ENCODE data around the gene HOXC10. TPM values are rescaled to one million over a fixed set of nuclear protein-coding genes. Genes with fewer than 3 reads are reported as not detected.

Gene HOXC10
- total RNA-seq, 1 donor from 2014 or later, result not detected

DNA sequence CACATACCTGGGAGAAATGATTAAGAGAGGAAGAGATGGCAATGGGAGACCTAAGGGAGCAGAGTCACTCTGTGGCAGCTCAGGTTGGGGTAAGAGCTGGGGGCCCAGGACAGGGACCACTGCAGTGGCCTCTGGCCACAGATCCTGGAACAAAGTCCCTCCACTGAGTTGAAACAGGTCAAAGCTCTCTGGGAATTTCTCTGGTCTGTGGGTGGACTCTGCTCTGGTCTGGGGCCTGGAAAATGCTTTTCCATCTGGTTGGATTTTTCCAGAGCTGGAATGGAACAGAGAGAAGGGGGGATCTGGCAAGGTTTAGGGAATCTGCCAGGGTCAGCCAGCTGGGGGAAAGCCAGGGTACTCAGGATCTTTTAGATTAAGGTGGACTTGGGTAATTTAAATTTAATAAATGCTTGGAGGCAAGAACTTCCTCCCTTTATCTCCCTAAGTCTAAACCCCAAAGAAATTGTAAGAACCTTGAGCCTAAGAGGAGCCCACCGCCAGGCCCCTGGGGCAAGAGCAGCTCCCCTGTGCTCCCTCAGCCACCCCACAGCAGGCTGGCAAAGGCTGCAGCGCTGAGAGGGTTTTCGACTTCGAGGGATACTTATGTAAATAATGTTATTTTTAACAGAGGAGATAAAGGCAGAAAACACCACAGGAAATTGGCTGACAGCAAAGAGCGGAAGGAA lies 3.7 kb downstream of the HOXC10 start:
- Mint-ChIP-seq H3K27ac (ENCODE audit: unreplicated experiment) (no peak overlapping the region), H3K4me3 (ENCODE audit: unreplicated experiment) (no peak overlapping the region), H3K36me3 (ENCODE audit: low read depth, unreplicated experiment) (no peaks in the 10 kb centered on the region), H3K9me3 (ENCODE audit: unreplicated experiment) (peaks cover 32% of the 10 kb centered on the region), H3K4me1 (ENCODE audit: low read depth, unreplicated experiment) (no peaks in the 10 kb centered on the region), H3K27me3 (ENCODE audit: low read depth, unreplicated experiment) (peaks cover 87% of the 10 kb centered on the region)
- no peak for FAIRE-seq
- no peaks in the 10 kb centered on the region for H4K20me1 ChIP-seq (ENCODE audit: insufficient read depth, low read length)
- H3K27ac ChIP-seq (ENCODE audit: low read depth, low read length), result no peak overlapping the region
- no peaks in the 10 kb centered on the region for H3K79me2 ChIP-seq (ENCODE audit: insufficient read depth, low read length)
- H2AFZ ChIP-seq (ENCODE audit: low read depth, low read length), result no peak overlapping the region
- no peak overlapping the region for H3K4me2 ChIP-seq (ENCODE audit: low read length)
- TF ChIP-seq EZH2 (IDR thresholded peaks at IDR 0.05; ENCODE audit: insufficient read depth, low read length), result peak; percentile 15
- TF ChIP-seq, protein P1, sequence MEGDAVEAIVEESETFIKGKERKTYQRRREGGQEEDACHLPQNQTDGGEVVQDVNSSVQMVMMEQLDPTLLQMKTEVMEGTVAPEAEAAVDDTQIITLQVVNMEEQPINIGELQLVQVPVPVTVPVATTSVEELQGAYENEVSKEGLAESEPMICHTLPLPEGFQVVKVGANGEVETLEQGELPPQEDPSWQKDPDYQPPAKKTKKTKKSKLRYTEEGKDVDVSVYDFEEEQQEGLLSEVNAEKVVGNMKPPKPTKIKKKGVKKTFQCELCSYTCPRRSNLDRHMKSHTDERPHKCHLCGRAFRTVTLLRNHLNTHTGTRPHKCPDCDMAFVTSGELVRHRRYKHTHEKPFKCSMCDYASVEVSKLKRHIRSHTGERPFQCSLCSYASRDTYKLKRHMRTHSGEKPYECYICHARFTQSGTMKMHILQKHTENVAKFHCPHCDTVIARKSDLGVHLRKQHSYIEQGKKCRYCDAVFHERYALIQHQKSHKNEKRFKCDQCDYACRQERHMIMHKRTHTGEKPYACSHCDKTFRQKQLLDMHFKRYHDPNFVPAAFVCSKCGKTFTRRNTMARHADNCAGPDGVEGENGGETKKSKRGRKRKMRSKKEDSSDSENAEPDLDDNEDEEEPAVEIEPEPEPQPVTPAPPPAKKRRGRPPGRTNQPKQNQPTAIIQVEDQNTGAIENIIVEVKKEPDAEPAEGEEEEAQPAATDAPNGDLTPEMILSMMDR (IDR thresholded peaks at IDR 0.05; ENCODE audit: insufficient read depth, low read depth, low read length), result no peak
- H3K27me3 ChIP-seq (ENCODE audit: insufficient read depth, low read length), result peaks cover 91% of the 10 kb centered on the region
- no peak overlapping the region for H3K4me3 ChIP-seq (ENCODE audit: insufficient read depth, low read depth, low read length)
- no peaks in the 10 kb centered on the region for H3K4me1 ChIP-seq (ENCODE audit: insufficient read depth, low read length)
- peaks cover 7% of the 10 kb centered on the region for H3K9me3 ChIP-seq (ENCODE audit: insufficient read depth, low read depth, low read length)
- H3K36me3 ChIP-seq (ENCODE audit: insufficient read depth, low read length), result no peaks in the 10 kb centered on the region
- H3K9ac ChIP-seq (ENCODE audit: low read length), result no peak overlapping the region
- no peak for DNase-seq (ENCODE audit: low read depth)

DNA sequence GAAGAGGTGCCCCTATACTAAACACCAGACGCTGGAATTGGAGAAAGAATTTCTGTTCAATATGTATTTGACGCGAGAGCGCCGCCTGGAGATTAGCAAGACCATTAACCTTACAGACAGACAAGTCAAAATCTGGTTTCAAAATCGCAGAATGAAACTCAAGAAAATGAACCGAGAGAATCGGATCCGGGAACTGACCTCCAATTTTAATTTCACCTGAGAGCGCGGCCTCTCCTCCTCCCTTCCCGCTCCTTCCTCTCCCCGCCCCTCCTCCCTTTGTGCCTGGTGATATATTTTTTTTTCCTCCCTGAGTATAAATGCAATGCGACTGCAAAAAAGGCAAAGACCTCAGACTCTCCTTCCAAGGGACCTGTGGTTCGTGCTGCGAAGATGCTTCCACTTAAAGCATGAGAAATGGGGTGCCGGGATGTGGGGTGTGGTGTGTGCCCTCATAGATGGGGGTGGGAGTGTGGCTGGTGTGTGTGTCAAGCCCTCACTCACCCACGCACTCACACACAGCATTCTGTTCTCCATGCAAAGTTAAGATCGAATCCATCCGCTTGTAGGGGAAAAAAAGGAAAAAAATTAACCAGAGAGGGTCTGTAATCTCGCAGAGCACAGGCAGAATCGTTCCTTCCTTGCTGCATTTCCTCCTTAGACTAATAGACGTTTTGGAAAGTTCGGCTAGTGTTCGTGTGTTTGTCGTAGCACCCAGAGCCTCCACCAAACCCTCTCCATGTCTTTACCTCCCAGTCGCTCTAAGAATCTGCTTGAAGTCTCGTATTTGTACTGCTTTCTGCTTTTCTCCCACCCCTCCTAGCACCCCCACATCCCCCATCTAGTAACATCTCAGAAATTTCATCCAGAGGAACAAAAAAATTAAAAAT lies 4.5 kb downstream of the HOXC10 start:
- Mint-ChIP-seq H3K36me3 (ENCODE audit: low read depth, unreplicated experiment) (no peaks in the 10 kb centered on the region), H3K9me3 (ENCODE audit: unreplicated experiment) (peaks cover 35% of the 10 kb centered on the region), H3K27me3 (ENCODE audit: low read depth, unreplicated experiment) (peaks cover 88% of the 10 kb centered on the region), H3K27ac (ENCODE audit: unreplicated experiment) (no peak overlapping the region), H3K4me1 (ENCODE audit: low read depth, unreplicated experiment) (no peaks in the 10 kb centered on the region), H3K4me3 (ENCODE audit: unreplicated experiment) (no peak overlapping the region)
- no peaks in the 10 kb centered on the region for H3K79me2 ChIP-seq (ENCODE audit: insufficient read depth, low read length)
- no peak overlapping the region for H2AFZ ChIP-seq (ENCODE audit: low read depth, low read length)
- H3K36me3 ChIP-seq (ENCODE audit: insufficient read depth, low read length), result no peaks in the 10 kb centered on the region
- H3K4me2 ChIP-seq (ENCODE audit: low read length), result no peak overlapping the region
- H3K27ac ChIP-seq (ENCODE audit: low read depth, low read length), result no peak overlapping the region
- H3K4me1 ChIP-seq (ENCODE audit: insufficient read depth, low read length), result no peaks in the 10 kb centered on the region
- H3K9me3 ChIP-seq (ENCODE audit: insufficient read depth, low read depth, low read length), result peaks cover 7% of the 10 kb centered on the region
- H4K20me1 ChIP-seq (ENCODE audit: insufficient read depth, low read length), result no peaks in the 10 kb centered on the region
- H3K9ac ChIP-seq (ENCODE audit: low read length), result no peak overlapping the region
- H3K27me3 ChIP-seq (ENCODE audit: insufficient read depth, low read length), result peaks cover 92% of the 10 kb centered on the region
- FAIRE-seq (no peak), DNase-seq (ENCODE audit: low read depth) (no peak)
- TF ChIP-seq, protein P1 (IDR thresholded peaks at IDR 0.05; ENCODE audit: insufficient read depth, low read depth, low read length), result peak; percentile 20
- TF ChIP-seq EZH2 (IDR thresholded peaks at IDR 0.05; ENCODE audit: insufficient read depth, low read length), result peak; percentile 16
- no peak overlapping the region for H3K4me3 ChIP-seq (ENCODE audit: insufficient read depth, low read depth, low read length)

Measured in astrocyte (in vitro differentiated cells and primary cell).